Measurements from ENCODE around the gene B3GNT4. TPM values are rescaled to one million over a fixed set of nuclear protein-coding genes. Genes with fewer than 3 reads are reported as not detected.

The B3GNT4 gene
- total and polyA plus RNA-seq, 2 of the 8 experiments (the other 6 are each of a cell fraction or from before 2014, with no cell fraction given), result 1.1 to 1.4 TPM

DNA sequence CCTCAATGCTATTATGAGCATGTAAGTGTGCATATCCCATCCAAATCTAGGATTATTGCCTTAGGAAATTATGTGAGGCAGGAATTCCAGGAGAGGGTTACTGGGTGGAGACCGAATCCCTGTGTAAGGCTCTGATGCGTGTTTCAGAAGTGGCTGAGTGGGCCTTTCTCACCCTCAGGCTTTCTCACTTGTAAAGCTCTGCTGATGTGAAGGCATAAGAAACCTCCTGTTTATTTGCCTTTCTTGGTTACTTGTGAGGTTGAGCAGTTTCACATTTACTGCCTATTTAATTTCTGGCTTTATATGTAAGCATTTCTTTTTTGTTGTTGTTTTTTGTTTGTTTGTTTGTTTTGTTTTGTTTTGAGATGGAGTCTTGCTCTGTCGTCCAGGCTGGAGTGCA is 40.5 kb upstream of the B3GNT4 start:
- WGBS, 2 experiments (ENCODE audit: extremely low coverage in 1 of 2, insufficient coverage in 1 of 2, insufficient read length in 1 of 2, insufficient replicate concordance in 2 of 2, low coverage in 1 of 2, low lambda C conversion rate in 2 of 2, missing lambda C conversion rate in 1 of 2), result 98% methylated on average over 3 of the region's 3 CpGs; no CpG with 5 or more reads in 1 of the 2 experiments

More for the DNA sequence above, 40.5 kb upstream of the B3GNT4 start:
- Histone ChIP-seq H4K8ac (ENCODE audit: extremely low read depth, insufficient read depth, low read length) (no peak overlapping the region), H3K9ac (replicated peaks in 1 of 4; ENCODE audit: extremely low read depth in 1 of 4, low read depth in 3 of 4, low read length in 3 of 4) (no peak overlapping the region), H2BK15ac (ENCODE audit: low read length) (no peak overlapping the region), H2BK120ac (replicated peaks; ENCODE audit: low read depth, low read length) (no peak overlapping the region), H3K4ac (replicated peaks; ENCODE audit: insufficient read length, low read depth, low read length) (no peak overlapping the region), H3K27ac (ENCODE audit: low read depth, low read length) (no peak overlapping the region), H2BK5ac (ENCODE audit: low read depth, low read length) (no peak overlapping the region), H2BK20ac (ENCODE audit: low read length) (no peak overlapping the region), H2BK12ac (ENCODE audit: low read depth, low read length) (no peak overlapping the region), H3K79me1 (ENCODE audit: low read depth, low read length) (no peaks in the 10 kb centered on the region), H3K9me3 (ENCODE audit: insufficient read depth in 2 of 2, low read depth in 1 of 2, low read length in 1 of 2) (no peaks in the 10 kb centered on the region), H4K20me1 (replicated peaks in 1 of 2; ENCODE audit: control insufficient read depth in 1 of 2, insufficient read depth in 2 of 2, low read length in 2 of 2) (no peaks in the 10 kb centered on the region), H3K23ac (ENCODE audit: insufficient read length) (no peak overlapping the region), H2AFZ (ENCODE audit: low read length) (no peak overlapping the region), H4K5ac (ENCODE audit: insufficient read length, low read depth, low read length) (no peak overlapping the region), H3K27me3 (replicated peaks in 1 of 4; ENCODE audit: control insufficient read depth in 3 of 4, extremely low read depth in 1 of 4, insufficient read depth in 3 of 4, low read length in 3 of 4) (no peaks in the 10 kb centered on the region), H3K23me2 (ENCODE audit: low read depth, low read length) (no peaks in the 10 kb centered on the region), H3K36me3 (ENCODE audit: control insufficient read depth in 2 of 4, insufficient read depth in 4 of 4, low read length in 3 of 4) (no peaks in the 10 kb centered on the region), H2AK5ac (ENCODE audit: low read depth, low read length) (no peak overlapping the region), H3K4me1 (replicated peaks in 1 of 4; ENCODE audit: control insufficient read depth in 3 of 4, insufficient read depth in 4 of 4, low read length in 3 of 4) (no peaks in the 10 kb centered on the region; a peak in 1 of 7 replicates), H3K4me2 (ENCODE audit: insufficient read depth in 1 of 2, low read depth in 2 of 2, low read length in 2 of 2) (no peak overlapping the region), H4K91ac (replicated peaks; ENCODE audit: insufficient read length, low read length) (no peak overlapping the region), H3K4me3 (ENCODE audit: extremely low read depth in 1 of 4, insufficient read depth in 2 of 4, low read depth in 3 of 4, low read length in 4 of 4) (no peak overlapping the region), H3K79me2 (ENCODE audit: control insufficient read depth in 1 of 2, insufficient read depth in 2 of 2, low read length in 2 of 2) (no peaks in the 10 kb centered on the region), H3K56ac (replicated peaks; ENCODE audit: insufficient read length, low read depth, low read length) (no peak overlapping the region), H3K18ac (ENCODE audit: extremely low read depth, low read length) (no peak overlapping the region), H3K14ac (ENCODE audit: insufficient read length) (no peak overlapping the region)
- ChIA-PET CTCF (ENCODE audit: partially characterized antibody) (interaction anchor here (0.7 to 2.5 kb wide), 4 partner anchors 21 to 52 kb away, joined by 3 to 7 read pairs (median 4); no protein-coding TSS in a partner anchor), POLR2A (ENCODE audit: partially characterized antibody) (no interaction called here)
- FAIRE-seq, result no peak
- TF ChIP-seq, protein P1, sequence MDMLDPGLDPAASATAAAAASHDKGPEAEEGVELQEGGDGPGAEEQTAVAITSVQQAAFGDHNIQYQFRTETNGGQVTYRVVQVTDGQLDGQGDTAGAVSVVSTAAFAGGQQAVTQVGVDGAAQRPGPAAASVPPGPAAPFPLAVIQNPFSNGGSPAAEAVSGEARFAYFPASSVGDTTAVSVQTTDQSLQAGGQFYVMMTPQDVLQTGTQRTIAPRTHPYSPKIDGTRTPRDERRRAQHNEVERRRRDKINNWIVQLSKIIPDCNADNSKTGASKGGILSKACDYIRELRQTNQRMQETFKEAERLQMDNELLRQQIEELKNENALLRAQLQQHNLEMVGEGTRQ (IDR thresholded peaks at IDR 0.05; ENCODE audit: low read length), result no peak
- no peak for DNase-seq (ENCODE audit: low read depth in 1 of 2, low spot score in 2 of 2)

Measured in H1 (cell line).